HG03521 (cell line): Measurements from ENCODE around the gene SMIM43.
A peak's percentile ranks its signal among the peaks of the same experiment; 100 is the strongest.
"Not testable (repeated sequence)": the region's sequence is repeated elsewhere in the genome, so short reads cannot be mapped to it uniquely, and the experiment has no call there.

Source experiments
- ATAC-seq: cut with Tn5 transposase; IDR thresholded peaks from one replicate; pipeline ENCODE4 v1.9.1; 2021; ENCODE audit warnings: mild to moderate bottlenecking, moderate library complexity; ENCODE audit not compliant: unreplicated experiment

The SMIM43 gene

DNA sequence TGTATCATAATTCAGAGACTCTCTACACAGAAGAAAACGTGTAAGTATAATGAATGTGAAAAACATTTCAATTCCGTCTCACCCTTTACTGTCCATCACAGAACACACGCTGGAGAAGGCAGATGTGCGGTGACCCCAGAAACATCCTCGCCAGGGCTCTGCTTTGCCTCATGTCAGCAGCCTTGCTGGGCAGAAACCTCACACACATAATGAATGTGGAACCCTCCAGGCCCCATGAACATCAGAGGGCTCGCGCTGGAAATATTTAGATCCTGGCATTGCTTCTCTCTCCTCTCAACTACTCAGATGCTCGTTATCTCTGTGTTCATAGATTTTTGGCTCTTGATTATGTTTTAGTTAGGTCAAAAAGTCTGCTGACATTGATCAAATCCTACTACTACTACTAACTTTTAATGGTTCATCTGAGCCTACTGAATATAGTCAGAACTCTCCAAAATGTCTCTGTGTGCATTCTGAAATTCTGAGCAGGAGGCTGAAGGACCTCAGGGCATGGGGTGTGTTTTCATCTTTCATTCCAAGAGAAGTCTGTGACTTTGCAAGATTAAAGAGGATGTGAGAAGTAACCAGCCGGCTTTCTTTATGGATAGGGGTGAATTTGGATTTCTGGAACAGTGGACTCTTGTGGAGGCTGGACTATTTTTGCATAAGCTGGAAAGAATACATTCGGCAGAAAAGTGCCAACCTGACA lies 27.0 kb downstream of the SMIM43 start:
- ATAC-seq, result no peak

DNA sequence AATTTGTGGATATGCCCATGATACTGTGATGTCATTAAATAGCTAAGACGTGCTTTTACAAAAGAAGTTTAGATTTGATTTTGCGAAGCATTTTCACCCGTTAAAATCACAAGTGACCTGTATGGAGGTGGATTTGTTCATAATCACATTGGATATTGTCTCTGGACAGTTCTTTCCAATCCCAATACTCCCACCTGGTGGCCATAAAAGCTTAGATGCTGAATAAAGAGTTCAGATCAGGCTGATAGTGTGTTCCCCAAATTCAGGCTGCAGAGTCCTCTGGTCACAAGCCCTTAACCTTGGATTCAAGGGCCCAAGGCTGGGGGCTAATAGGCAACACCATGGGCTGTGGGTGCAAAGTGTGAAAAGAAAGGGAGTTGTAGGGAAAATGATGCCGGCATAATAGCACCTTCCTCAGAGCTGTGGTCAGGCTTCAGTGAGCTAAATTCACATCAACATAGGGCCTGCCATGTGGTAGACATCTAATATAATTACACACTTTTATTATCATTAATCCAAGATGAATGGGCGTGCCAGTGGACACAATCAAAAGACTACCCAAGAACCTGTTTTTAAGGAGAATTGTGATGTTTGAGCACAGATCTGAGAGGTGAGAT lies 28.1 kb downstream of the SMIM43 start:
- no peak for ATAC-seq

DNA sequence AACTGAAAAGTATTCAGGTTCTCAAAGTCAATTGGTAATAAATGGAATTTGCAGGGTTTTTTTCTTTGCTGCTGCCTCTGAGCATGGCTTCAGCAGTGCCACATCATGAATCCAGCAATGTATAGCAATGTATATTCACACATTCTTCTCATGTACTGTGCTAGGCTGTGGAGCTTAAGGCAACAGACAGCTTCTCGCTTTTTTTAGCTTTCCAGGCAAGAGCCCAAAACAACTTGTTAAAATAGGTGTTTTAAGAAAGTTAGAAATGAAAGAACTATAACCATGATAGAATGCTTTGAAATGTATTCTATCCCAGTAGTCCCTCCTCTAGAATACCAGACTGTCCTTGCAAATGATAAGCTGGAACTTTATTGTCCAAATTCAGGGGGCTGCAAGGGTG lies 30.4 kb downstream of the SMIM43 start:
- ATAC-seq, result no peak

DNA sequence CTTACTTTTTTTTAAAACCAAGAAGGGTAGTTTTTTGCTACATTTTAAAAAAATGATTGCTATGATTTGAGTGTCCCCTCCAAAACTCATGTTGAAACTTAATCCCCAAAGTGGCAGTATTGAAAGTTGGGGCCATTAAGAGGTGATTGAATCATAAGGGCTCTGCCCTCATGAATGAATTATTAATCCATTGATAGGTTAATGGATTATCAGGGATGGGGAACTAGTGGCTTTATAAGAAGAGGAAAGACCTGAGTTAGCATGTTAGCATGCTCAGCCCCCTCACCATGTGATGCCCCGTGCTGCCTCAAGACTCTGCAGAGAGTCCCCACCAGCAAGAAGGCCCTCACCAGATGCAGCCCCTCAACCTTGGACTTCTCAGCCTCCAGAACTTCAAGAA lies 31.0 kb downstream of the SMIM43 start:
- no peak for ATAC-seq

DNA sequence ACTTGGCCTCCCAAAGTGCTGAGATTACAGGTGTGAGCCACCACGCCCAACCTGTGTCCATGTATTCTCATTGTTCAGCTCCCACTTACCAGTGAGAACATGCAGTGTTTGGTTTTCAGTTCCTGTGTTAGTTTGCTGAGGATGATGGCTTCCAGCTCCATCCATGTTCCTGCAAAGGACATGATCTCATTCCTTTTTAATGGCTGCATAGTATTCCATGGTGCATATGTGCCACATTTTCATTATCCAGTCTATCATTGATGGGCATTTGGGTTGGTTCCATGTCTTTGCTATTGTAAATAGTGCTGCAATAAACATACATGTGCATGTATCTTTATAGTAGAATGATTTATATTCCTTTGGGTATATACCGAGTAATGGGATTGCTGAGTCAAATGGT lies 35.2 kb downstream of the SMIM43 start:
- not testable (repeated sequence) for ATAC-seq

DNA sequence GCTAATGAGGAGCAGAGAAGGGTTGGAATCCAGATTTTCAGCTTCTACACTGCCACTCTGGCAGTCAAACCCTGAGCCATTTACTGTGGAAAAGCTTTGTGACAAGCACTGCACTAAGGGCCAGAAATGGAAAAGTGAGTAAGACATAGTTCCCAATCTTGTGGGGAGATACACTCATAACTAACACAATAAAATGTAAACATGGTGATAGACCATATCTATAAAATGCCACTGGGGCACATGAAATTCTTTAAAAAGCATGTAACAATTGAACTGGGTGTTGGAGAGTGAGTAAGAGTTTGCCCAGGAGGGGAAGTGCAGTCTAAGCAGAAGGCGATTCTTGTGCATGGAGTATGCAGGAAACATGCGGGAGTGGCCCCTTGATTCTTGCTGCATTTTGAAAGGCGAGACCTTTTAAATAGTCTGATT lies 36.2 kb downstream of the SMIM43 start:
- no peak for ATAC-seq

DNA sequence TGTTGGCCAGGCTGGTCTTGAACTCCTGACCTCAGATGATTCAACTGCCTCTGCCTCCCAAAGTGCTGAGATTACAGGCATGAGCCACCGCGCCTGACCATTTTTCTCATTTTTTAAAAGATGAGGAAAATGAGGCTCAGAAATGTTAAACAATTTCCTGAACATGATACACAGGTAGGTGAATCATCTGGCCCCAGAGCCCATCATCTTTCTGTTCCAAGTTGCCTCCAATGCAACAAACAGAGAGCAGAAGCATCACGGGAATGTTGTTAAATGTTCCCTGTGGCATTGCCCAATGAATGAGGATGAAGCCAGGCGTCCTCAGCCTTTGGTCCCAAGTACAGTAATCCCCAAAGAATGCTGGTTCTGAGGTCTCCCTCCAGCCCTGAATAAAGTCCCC lies 36.9 kb downstream of the SMIM43 start:
- no peak for ATAC-seq

DNA sequence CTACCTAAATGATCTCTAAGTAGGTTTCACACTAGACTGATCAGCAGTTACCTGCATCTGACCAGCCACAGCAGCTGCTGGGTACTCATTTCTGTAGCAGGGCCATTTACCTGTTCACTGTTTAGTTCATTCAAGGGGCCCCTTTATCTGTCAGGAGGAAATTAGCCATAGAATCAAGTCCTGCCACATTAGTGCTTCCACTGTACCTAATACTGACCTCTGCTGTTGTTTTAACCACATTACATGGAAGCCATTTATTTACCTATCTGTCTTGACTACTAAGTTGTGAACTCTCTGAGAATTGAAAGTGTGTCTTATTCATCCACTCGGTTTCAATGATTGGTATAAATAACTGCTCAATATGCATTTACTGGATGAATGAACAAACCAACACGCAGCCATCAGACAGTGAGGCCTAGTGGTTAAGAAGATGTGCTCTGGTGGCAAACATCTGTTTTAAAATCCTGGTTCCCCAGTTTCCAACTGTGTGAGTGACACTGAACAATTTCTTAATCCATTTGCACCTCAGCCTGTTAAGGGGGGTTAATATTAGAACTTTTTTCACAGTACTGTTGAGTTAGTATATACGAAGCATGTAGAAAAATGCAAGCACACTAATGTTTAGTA lies 38.2 kb downstream of the SMIM43 start:
- ATAC-seq, result peak; percentile 95

DNA sequence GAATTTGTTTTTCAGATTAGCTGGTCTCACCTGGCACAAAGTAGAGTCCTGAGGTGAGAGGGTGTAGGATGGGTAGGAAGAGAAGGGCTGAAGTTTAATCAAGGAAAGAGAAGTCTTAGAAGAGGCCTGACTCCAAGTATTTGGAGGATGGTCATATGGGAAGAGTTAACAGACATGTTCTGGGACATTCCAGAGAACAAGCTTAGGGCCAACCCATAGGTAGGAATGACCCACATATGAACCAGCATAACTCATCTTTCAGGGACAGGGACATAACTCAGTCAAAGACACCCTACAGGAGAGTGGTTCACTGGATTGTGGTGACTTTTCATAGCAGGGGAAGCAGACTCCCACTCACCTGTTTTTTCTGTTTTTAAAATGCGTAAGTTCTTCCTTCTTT lies 40.3 kb downstream of the SMIM43 start:
- ATAC-seq, result no peak

DNA sequence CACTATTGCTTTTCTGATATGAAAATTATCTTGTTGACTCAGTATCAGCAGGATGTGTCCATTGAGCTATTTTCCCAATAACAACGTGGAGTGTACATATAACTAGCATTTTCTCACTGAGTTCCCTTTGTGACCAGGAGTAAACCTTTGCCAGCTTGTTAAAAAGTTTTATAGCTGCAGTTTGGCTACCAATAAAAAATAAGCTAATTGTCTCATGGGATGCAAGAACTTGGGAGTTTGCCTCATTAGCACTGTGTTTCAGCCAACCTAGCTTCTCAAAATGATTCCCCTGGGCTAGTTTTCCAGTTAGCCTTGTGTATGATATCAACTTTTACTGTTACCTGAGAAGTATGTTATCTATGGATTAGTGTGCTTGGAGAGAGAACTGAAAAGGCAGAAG lies 43.3 kb downstream of the SMIM43 start:
- no peak for ATAC-seq

DNA sequence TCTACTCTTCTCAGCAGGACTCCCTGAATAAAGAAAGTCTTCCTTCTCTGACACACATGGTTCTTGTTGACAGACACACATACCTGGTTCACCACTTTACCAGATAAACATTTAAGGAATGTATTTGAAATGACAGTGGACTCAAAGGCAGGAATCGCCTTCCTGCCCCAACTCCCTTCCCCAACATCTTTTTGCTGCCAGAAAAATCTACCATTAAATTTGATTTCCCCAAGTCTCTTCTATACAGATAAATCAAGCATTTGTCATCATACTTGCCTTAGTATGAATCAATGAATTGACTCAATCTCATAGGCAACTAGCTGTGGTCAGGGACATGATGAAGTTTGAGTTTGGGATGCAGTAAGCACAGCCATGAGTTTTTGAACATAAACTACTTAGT lies 44.9 kb downstream of the SMIM43 start:
- ATAC-seq, result no peak

DNA sequence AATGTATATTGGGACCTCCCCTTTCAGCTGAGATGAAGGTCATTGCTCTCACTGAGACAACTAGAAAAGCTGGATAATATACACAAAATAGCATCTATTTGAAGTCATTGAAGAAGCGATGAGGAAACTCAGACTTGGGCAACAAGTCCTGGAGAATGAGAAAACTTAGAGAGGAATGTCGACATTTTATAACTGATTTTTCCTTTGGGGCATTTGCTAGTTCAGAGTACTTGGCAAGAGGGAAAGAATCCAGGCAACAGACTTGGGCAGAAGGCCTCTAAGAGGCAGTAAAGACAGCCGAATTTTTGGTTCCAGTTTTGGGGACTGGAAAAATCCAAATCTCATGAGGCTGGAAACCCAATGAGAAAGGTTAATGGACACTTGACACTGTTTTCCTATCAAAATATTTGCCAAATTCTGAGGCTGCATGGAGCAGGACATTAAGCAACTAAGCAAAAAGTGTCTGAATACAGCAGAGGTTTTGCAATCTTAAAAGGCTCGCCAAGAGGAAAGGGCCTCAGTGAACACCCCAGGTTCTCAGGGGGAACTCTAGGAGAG lies 47.2 kb downstream of the SMIM43 start:
- ATAC-seq, result no peak

DNA sequence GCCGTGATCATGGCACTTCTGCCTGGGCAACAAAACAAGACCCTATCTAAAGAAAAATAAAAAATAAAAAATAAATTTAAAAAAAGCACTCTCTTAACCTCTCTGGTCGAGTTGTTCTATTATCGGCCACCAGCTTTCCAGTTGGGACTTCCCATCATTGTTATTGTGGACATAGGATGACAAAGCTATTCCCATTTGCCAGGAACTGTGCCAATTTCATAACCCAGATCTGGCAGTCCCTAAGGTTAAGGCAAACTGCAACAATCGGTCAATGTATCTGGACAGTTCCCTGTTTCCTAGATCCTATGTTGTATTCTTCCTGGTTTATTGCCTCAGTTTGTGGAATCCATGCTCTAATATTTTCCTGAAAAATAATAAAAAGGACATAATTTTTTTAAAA lies 50.4 kb downstream of the SMIM43 start:
- no peak for ATAC-seq

DNA sequence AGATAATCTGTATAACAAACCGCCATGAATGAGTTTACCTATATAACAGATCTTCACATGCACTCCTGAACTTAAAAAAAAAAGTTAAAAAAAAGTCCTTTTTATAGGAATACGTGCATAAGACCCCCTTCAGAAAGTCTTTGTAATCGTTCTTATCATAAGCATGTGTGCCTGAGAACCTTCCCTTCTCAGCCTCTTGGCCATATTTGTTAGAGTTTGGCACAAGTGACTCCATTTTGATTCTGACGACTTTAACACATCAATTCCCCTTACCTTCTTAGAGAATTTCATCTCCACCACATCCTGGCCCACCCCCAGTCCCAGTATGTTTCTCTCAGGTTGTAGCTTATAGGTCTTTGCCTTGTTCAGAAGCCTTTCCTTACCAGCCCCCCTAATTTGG lies 52.2 kb downstream of the SMIM43 start:
- no peak for ATAC-seq

DNA sequence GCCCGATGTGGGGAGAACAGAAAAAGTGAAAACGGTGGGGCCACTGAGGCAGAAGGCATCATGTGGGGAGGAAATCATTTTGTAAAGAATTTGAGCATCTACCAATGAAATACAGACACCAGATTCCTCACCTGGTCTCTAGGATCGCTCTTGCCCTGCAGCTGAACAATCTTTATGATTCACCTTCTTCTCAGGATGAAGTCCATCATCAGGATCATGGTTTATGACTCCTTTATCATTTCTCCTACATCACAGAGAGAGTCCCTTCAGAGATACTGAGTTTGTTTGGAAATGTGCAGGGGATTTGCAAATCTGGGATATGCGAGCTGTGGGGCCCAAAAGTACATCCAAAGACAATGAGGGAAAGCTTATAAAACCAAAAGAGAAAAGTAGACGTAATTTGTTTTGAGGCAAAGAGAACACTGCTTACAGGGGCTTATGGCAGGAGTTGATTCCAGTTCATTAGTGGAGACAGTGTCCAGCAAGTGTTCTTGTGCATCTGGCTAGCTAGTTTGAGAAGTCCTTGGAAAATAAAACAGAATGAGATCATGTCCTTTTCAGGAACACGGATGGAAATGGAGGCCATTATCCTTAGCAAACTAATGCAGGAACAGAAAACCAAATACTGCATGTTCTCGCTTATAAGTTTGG lies 52.8 kb downstream of the SMIM43 start:
- ATAC-seq, result no peak

DNA sequence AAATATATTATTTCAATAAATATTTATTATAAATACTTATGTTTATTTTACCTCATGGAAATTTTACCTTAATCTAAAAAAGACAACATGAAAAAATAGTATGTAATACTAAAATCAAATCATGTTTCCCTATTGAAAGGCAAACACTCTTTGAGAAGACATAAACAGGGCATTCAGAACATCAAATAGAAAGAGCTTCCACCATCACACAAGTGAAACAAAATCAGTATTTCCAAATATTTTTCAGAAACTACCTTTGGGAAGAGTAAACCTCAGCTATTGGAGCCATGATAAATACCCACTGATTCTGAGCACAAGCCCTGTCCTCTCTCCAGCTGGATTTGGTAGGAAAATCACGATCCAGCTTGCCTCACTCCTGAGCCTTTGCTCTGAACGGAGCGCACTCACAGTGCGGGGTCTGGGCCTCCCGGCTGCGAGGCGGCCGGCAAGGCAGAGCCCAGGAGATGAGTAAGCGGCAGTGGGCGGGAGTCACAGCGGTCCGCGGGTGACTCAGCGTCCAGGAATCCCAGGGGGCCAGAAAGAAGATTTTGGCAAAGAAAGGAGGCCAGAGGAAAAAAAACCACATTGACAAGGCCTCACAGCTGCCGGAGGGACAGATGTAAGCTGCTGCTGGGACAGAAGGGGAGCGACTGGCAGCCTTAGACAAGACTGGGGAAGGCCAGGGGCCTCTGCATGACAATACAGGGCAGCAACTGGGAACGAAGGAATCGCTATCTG lies 53.5 kb downstream of the SMIM43 start:
- peak; percentile 91 for ATAC-seq

DNA sequence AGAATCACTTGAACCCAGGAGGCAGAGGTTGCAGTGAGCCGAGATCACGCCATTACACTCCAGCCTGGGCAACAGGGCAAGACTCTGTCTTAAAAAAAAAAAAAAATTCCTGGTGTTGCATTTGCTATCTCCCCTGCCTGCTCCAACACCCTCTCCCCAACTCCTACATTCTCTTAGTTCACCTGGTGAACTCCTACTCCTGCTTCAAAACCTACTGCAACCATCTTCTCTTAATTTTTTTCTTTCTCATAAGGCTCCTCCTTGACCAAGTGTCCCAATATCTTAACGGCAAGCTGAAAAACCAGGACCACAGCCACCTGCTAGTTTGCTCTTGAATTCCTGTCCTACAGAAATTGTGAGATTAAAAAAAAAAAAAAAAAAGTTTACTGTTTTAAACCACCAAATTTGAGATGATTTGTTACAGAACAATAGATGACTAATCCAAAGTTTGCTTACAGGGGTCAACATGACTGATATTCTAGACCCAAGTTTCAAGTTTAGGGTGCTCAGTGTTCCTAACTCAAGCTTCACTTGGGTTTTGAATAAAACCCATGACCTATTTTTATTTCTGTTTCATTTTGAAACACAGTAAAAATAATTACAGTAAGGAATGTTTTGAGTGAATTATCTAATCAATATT lies 55.1 kb downstream of the SMIM43 start:
- no peak for ATAC-seq
